Trophoblast cell (in vitro differentiated cells and primary cell): ENCODE data around the gene ZNF221.
"Not testable (repeated sequence)": the region's sequence is repeated elsewhere in the genome, so short reads cannot be mapped to it uniquely, and the experiment has no call there.

Experiments used
- DNase-seq, 2 donors: peaks; one replicate each; pipeline ENCODE4 v3.0.0-alpha.2; 2016
- H2AFZ ChIP-seq: 2 replicates; pipeline ENCODE4 v1.6.1; 2013; ENCODE audit warnings: low read length, moderate library complexity, mild to moderate bottlenecking; ENCODE audit not compliant: insufficient read depth, poor library complexity
- H2AK5ac ChIP-seq: 2 replicates; pipeline ENCODE4 v1.6.1; 2013; ENCODE audit warnings: mild to moderate bottlenecking, low read length
- H2BK120ac ChIP-seq: 2 replicates; pipeline ENCODE4 v1.6.1; 2013; ENCODE audit warnings: low read length, mild to moderate bottlenecking, moderate library complexity; ENCODE audit not compliant: insufficient read depth, poor library complexity
- H2BK12ac ChIP-seq: 2 replicates; pipeline ENCODE4 v1.6.1; 2013; ENCODE audit warnings: mild to moderate bottlenecking, low read length, moderate library complexity
- H2BK5ac ChIP-seq: 2 replicates; pipeline ENCODE4 v1.6.1; 2013; ENCODE audit warnings: low read length, low read depth, moderate library complexity, mild to moderate bottlenecking; ENCODE audit not compliant: poor library complexity
- H3K14ac ChIP-seq: 2 replicates; pipeline ENCODE4 v1.6.1; 2013; ENCODE audit warnings: mild to moderate bottlenecking, low read length
- H3K18ac ChIP-seq: 2 replicates; pipeline ENCODE4 v1.6.1; 2013; ENCODE audit warnings: mild to moderate bottlenecking, low read length
- H3K23ac ChIP-seq: 2 replicates; pipeline ENCODE4 v1.6.1; 2013; ENCODE audit warnings: low read length
- H3K27ac ChIP-seq: 2 replicates; pipeline ENCODE4 v1.5.1; 2013; ENCODE audit warnings: low read depth, mild to moderate bottlenecking, inconsistent platforms, low read length, moderate library complexity
- H3K27me3 ChIP-seq: 2 replicates; pipeline ENCODE4 v1.6.1; 2013; ENCODE audit warnings: inconsistent platforms, mild to moderate bottlenecking, low read length, moderate library complexity; ENCODE audit not compliant: insufficient read depth
- H3K36me3 ChIP-seq, 2 experiments: 1 replicate in 1 of 2; 2 replicates in 1 of 2; pipeline ENCODE4 v1.6.1; 2013; ENCODE audit warnings: low read length in 2 of 2, mild to moderate bottlenecking in 2 of 2, moderate library complexity in 1 of 2; ENCODE audit not compliant: insufficient read depth in 2 of 2, control insufficient read depth in 1 of 2
- H3K4ac ChIP-seq: 2 replicates; pipeline ENCODE4 v1.6.1; 2013; ENCODE audit warnings: low read depth, mild to moderate bottlenecking, low read length, moderate library complexity
- H3K4me1 ChIP-seq, 2 experiments: 1 replicate in 1 of 2; 2 replicates in 1 of 2; pipeline ENCODE4 v1.6.1; 2013; ENCODE audit warnings: low read length in 2 of 2, mild to moderate bottlenecking in 2 of 2, moderate library complexity in 1 of 2; ENCODE audit not compliant: insufficient read depth in 2 of 2, control insufficient read depth in 1 of 2
- H3K4me2 ChIP-seq: 2 replicates; pipeline ENCODE4 v1.6.1; 2013; ENCODE audit warnings: inconsistent platforms, mild to moderate bottlenecking, low read length, moderate library complexity
- H3K4me3 ChIP-seq: 2 replicates; pipeline ENCODE4 v1.5.1; 2013; ENCODE audit warnings: mild to moderate bottlenecking, low read depth, low read length, inconsistent platforms
- H3K79me1 ChIP-seq: one replicate; pipeline ENCODE4 v1.6.1; 2013; ENCODE audit warnings: low read length
- H3K79me2 ChIP-seq: 2 replicates; pipeline ENCODE4 v1.6.1; 2013; ENCODE audit warnings: low read length, mild to moderate bottlenecking; ENCODE audit not compliant: control insufficient read depth, insufficient read depth, poor library complexity
- H3K9ac ChIP-seq: 2 replicates; pipeline ENCODE4 v1.6.1; 2013; ENCODE audit warnings: mild to moderate bottlenecking, low read length
- H3K9me3 ChIP-seq: 2 replicates; pipeline ENCODE4 v1.6.1; 2013; ENCODE audit warnings: low read depth, mild to moderate bottlenecking, control low read depth, inconsistent platforms, low read length; ENCODE audit not compliant: insufficient read depth
- H4K12ac ChIP-seq: 2 replicates; pipeline ENCODE4 v1.6.1; 2013; ENCODE audit warnings: low read depth, mild to moderate bottlenecking, low read length, moderate library complexity
- H4K8ac ChIP-seq: 2 replicates; pipeline ENCODE4 v1.6.1; 2013; ENCODE audit warnings: low read depth, mild to moderate bottlenecking, low read length, moderate library complexity
- H4K91ac ChIP-seq: one replicate; pipeline ENCODE4 v1.6.1; 2013; ENCODE audit warnings: low read depth, mild to moderate bottlenecking, low read length, moderate library complexity
- WGBS: extraction: QIAGEN DNeasy Blood & Tissue Kit; methylation state at CpG from one replicate; pipeline ENCODE4 v1.1.7; 2013; ENCODE audit warnings: missing lambda C conversion rate; ENCODE audit not compliant: insufficient read length, insufficient coverage; ENCODE audit errors: extremely low coverage; 5-methylcytosine and 5-hydroxymethylcytosine counted together

ZNF221 gene

GRCh38 chr19:43941209-43941608 is 9.8 kb upstream of the ZNF221 start:
- Histone ChIP-seq H3K18ac (no peak overlapping the region), H4K8ac (no peak overlapping the region), H3K36me3 (no peaks in the 10 kb centered on the region), H3K4me1 (no peaks in the 10 kb centered on the region), H3K27ac (no peak overlapping the region), H2BK120ac (no peak overlapping the region), H3K23ac (no peak overlapping the region), H3K4me3 (no peak overlapping the region), H2BK5ac (no peak overlapping the region), H4K91ac (no peak overlapping the region), H3K79me2 (no peaks in the 10 kb centered on the region), H2AK5ac (no peak overlapping the region), H3K9ac (no peak overlapping the region), H3K4ac (no peak overlapping the region), H2AFZ (no peak overlapping the region), H2BK12ac (no peak overlapping the region), H3K79me1 (no peaks in the 10 kb centered on the region), H3K9me3 (no peaks in the 10 kb centered on the region), H4K12ac (no peak overlapping the region), H3K27me3 (no peaks in the 10 kb centered on the region), H3K14ac (no peak overlapping the region), H3K4me2 (no peak overlapping the region)
- WGBS, result no CpG with 5 or more reads among the region's 5 CpGs
- DNase-seq, result no peak

GRCh38 chr19:43947412-43947811 is 3.6 kb upstream of the ZNF221 start:
- H4K91ac ChIP-seq, H3K4ac ChIP-seq, H3K27ac ChIP-seq, H3K79me1 ChIP-seq, H3K4me2 ChIP-seq, H2AK5ac ChIP-seq, H2BK5ac ChIP-seq, H2BK120ac ChIP-seq, H2BK12ac ChIP-seq, H4K8ac ChIP-seq, H3K9me3 ChIP-seq, H3K27me3 ChIP-seq, H3K9ac ChIP-seq, H3K4me1 ChIP-seq, DNase-seq, H4K12ac ChIP-seq, H3K79me2 ChIP-seq, H3K14ac ChIP-seq, H3K18ac ChIP-seq, H2AFZ ChIP-seq, H3K4me3 ChIP-seq, H3K23ac ChIP-seq, H3K36me3 ChIP-seq: not testable (repeated sequence)
- WGBS, result no CpG with 5 or more reads among the region's 1 CpG

- not testable (repeated sequence) for H3K79me2 ChIP-seq, H3K4ac ChIP-seq, H2BK12ac ChIP-seq, DNase-seq, H3K23ac ChIP-seq, H3K79me1 ChIP-seq, H3K9ac ChIP-seq, H2AFZ ChIP-seq, H2AK5ac ChIP-seq, H4K12ac ChIP-seq, H3K4me3 ChIP-seq, H4K91ac ChIP-seq, H3K4me2 ChIP-seq, H3K14ac ChIP-seq, H3K36me3 ChIP-seq, H3K9me3 ChIP-seq, H2BK5ac ChIP-seq, H3K27ac ChIP-seq, H3K18ac ChIP-seq, H4K8ac ChIP-seq, H3K27me3 ChIP-seq, H3K4me1 ChIP-seq, H2BK120ac ChIP-seq
- WGBS, result no CpG with 5 or more reads among the region's 2 CpGs
Observed at GRCh38 chr19:43949803-43950202, 1.2 kb upstream of the ZNF221 start.

GRCh38 chr19:43956827-43957226 is 5.8 kb downstream of the ZNF221 start:
- Histone ChIP-seq H2BK120ac (no peak overlapping the region), H3K79me2 (no peaks in the 10 kb centered on the region), H4K91ac (no peak overlapping the region), H2BK5ac (no peak overlapping the region), H3K4me1 (no peaks in the 10 kb centered on the region), H3K18ac (no peak overlapping the region), H2BK12ac (no peak overlapping the region), H3K4ac (no peak overlapping the region), H3K36me3 (peaks cover 0 to 2% of the 10 kb centered on the region in 2 experiments), H4K8ac (no peak overlapping the region), H3K4me3 (no peak overlapping the region), H2AK5ac (no peak overlapping the region), H4K12ac (no peak overlapping the region), H3K23ac (no peak overlapping the region), H2AFZ (no peak overlapping the region), H3K14ac (no peak overlapping the region), H3K9ac (no peak overlapping the region), H3K27ac (no peak overlapping the region), H3K4me2 (no peak overlapping the region), H3K9me3 (peaks cover 8% of the 10 kb centered on the region), H3K27me3 (no peaks in the 10 kb centered on the region), H3K79me1 (no peaks in the 10 kb centered on the region)
- no CpG with 5 or more reads among the region's 3 CpGs for WGBS
- DNase-seq, result no peak
